Middle frontal gyrus (tissue), 1 donor: ENCODE data around the gene RUSC1.
A peak's percentile ranks its signal among the peaks of the same experiment; 100 is the strongest.

Experiments
- DNase-seq: peaks from one replicate; pipeline ENCODE4 v3.0.0-alpha.2; 2015; ENCODE audit warnings: low spot score; ENCODE audit errors: extremely low spot score

The RUSC1 gene

DNA sequence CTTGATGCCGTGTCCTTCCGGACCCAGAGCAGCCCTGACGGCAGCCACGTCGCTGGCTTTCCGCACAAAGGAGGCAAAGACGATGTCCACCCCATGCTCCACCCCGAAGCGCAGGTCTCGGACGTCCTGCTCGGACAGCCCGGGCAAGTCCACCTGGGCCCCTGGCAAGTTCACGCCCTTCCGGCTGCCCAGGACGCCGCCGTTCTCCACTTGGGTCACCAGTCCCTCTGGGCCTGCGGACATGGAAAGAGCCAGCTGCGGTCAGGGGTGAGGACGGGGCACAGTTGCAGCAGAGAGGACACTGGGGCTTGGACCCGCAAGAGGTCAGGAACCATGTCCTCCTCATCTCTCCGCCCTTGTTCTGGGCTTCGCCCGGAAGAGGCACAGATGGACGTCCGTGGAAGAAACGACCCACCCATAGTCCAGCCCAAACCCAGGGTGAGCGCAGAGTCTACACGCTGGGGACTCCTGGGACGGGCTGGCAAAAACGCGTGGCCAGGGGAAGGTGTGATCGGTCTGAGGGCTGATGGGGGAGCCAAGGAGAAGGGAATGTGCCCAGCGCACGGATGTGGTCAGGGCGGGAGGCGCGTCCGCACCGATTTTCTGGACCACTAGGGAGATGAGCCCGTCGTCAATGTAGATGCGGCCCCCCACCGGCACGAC, 26.0 kb upstream of the RUSC1 start:
- no peak for DNase-seq

DNA sequence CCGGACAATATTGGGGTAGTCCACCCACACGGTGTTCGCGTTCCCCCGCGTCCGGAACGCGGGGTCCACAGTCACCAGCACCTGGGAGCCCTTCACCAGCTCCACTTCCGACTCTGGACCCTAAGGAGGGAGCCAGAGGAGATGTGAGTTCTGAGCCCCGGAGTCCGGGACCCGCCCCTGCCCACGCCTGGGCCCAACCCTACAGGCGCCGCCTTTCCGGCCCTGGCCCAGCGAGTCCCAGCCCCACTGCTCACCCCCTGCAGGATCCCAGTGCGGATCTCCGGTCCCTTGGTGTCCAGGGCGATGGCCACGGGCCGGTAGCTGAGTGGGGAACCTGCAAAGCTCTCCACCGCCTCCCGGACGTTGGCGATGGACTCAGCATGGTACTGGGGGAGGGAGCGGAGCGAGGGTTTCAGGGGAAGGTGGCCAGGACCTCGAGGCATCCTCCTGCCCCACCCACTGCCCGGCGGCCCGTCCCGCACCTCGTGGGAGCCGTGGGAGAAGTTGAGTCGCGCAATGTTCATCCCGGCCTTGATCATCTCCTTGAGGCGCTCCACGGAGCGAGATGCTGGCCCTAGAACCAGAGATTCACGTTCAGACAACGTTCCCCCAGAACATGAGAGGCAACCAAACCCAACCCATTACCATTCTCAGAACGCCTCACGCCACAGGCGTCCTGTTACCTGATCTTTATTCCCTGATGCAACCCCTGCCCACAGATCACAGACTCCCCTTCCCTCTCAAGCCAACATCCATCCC, 25.3 kb upstream of the RUSC1 start:
- DNase-seq, result no peak

DNA sequence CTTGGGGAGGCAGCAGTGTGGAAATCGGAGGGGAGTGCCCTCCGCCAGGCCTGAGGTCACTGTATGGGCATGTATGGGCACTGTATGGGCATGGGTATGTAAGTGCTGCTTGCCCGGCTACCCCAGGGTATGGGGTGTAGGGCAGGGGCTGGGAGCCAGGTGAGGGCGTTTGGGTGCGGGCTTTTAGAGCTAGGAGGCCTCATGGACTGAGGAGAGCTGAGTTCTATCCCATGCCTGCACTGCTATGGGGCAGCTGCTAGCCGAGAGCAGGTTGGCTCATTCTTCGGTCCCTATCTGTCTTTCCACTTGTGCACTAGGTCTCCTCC, 24.8 kb upstream of the RUSC1 start:
- no peak for DNase-seq

DNA sequence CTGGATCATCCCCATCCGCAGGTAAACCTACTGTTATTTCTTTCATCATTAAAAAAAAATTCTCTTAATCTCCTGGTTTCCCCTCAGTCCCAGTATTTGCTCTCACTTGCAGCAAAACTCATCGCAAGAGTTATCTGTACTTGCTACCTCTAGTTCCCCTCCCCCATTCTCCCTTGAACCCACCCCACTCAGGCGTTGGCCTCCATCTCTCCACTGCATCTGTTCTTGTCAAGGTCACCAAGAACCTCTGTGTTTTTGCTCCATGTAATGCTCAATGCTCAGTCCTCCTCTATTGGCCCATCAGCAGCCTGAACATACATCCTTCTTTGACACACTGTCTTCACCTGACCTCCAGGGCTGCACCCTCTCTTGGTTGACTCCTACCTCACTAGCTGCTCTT, 24.0 kb upstream of the RUSC1 start:
- no peak for DNase-seq

DNA sequence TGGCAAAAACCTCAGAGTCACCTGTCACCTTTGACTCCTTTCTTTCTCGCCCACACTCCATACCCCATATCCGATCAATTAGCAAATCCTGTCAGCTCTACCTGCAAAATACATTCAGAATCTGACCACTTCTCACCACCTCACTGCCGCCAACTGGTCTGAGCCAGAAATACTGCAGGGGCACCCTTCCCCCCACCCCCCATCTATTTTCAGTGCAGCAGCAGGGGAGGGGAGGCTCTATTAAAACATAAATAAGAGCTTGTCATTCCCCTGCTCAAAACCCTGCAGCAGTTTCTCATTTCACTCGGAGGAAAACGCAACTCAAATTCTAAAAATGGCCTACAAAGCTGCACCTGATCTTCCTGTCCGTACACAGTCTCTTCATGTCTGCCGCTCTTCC, 23.3 kb upstream of the RUSC1 start:
- DNase-seq, result no peak

DNA sequence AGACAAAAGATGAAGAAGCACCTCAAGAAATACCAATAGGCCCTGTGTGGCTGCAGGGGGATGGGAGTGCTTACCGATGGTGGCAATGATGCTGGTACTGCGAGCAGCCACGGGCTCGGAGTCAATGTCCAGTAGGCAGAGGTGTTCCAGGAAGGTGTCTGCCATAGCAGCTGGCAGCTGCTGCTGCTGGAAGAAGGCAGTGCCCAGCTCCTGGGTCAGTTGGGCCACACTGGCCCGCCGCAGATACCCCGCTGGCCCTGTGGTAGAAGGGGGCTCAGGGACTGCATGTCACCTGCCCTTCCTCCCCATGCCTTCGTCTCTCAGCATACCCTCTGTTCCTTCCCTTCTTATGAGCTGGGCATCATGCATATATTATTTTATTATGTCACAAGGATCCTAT, 20.7 kb upstream of the RUSC1 start:
- no peak for DNase-seq

DNA sequence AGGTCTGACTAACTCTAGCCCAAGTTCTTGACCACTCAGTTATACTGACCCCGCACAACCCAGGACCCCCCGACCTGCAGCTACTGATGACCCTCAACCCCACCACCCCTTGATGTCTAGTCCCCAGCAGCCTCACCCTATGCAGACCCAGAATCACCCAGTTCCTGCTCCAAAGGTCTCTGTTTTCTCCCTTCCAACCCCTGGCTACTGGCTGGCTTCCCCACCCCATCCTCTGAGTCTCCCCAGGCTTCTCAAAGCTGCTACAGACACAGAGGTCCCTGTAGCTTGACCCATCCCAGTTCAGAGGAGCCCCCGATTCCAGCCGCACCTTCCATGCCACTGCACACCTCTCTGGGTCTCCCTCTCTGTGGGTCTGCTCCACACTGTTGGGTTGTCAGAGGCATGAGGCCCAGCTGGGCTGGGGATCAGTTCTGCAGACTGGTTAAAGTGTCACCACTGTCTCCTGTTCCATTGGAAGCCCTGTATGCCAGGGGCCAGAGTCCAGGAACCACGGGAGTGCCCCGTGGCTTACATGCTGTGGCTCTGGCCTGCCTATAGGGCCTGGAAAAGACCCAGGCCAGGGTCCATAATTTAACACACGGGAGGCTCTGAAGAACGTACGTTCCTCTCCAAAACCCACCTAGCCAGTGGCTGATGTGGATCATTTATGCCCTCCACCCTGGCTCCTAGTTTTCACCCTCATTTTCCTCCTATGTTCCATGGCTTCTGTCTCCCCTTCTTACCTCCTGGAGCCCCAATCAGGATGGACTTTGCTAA, 20.0 kb upstream of the RUSC1 start:
- no peak for DNase-seq

DNA sequence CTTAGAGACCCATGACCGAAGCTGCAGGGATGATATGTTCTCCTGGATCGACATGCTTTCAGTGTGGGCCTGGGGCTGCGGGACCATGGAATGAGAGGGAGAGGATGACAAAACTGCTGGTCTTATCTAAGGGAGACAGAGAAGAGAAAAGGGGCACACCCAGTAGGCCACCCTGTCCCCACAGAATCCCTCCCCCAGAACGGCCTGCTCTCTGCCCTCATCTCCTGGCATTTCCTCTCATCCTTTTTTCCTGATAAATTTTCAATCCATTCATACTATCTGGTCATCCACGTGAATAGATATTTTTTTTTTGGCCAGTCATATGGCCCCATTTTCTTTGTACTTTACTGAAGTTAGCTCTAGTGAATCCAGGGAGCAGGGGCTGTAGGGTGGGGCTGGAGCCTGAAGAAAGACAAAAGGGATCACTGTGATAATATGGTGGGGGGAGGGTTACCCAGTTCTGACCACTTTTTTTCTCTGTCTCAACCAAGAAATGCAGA, 19.3 kb upstream of the RUSC1 start, which contains the start of gene PKLR:
PKLR (minus strand) TSS at position 97 of the 500 bp plus-strand sequence; CDS start at position 54, 43 bp downstream.
- no peak for DNase-seq

DNA sequence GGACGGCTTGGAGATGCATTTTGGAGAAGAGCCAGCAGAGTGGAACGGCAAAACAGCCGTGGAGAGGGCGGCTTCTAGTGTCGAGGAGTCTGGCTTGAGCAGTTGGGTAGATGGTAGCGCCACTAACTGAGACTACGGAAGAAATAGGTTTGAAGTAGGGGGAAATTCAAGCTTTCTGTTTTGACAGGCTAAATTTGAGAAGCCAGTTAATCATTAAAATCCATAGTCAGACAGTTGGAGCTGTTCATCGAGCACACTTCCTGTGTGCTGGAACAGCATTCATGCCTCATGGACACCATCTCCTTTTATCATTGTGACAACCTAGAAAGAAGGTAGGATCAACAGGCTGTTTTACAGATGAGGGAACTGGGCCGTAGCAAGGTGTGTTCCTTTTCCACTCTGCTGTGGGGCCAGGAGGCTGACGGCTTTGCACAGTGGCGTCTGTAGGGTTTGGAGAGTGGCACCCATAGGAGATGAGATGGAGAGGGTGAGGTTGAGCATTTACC, 16.1 kb upstream of the RUSC1 start:
- no peak for DNase-seq

DNA sequence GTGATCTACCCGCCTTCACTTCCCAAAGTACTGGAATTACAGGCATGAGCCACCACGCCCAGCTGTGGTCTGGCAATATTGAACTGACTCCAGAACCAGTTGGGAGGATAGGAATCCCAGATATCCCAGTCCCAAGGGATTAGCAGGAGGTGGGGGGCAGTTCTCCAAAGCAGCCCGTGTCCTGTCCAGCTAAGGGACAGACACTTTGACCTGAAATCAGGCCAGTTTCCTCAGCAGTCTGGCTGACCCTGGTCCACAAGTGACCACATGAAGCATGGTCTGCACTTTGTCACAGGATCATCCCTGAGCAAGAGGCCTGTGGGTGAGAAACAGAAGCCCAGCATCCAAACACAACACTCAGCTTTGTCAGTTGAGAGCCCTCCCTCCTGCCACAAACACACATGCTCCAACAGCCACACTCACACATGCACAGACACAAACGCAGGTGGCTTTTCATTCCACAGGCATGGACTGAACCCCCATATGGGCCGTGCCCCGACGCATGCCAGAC, 14.8 kb upstream of the RUSC1 start:
- DNase-seq, result no peak

DNA sequence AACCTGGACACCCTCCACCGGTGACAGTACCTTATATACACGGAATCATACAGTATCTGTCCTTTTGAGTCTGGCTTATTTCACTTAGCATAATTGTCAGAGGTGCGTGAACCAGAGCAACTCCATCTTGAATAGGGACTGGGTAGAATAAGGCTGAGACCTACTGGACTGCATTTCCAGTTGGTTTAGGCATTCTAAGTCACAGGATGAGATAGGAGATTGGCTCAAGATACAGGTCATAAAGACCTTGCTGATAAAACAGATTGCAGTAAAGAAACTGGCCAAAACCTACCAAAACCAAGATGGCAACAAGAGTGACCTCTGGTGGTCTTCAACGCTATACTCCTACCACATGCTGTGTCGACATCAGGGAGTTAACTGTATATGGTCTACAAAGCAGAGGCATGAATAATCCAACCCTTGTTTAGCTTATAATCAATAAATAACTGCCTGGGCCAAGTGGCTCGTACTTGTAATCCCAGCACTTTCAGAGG, 13.4 kb upstream of the RUSC1 start:
- DNase-seq, result no peak

DNA sequence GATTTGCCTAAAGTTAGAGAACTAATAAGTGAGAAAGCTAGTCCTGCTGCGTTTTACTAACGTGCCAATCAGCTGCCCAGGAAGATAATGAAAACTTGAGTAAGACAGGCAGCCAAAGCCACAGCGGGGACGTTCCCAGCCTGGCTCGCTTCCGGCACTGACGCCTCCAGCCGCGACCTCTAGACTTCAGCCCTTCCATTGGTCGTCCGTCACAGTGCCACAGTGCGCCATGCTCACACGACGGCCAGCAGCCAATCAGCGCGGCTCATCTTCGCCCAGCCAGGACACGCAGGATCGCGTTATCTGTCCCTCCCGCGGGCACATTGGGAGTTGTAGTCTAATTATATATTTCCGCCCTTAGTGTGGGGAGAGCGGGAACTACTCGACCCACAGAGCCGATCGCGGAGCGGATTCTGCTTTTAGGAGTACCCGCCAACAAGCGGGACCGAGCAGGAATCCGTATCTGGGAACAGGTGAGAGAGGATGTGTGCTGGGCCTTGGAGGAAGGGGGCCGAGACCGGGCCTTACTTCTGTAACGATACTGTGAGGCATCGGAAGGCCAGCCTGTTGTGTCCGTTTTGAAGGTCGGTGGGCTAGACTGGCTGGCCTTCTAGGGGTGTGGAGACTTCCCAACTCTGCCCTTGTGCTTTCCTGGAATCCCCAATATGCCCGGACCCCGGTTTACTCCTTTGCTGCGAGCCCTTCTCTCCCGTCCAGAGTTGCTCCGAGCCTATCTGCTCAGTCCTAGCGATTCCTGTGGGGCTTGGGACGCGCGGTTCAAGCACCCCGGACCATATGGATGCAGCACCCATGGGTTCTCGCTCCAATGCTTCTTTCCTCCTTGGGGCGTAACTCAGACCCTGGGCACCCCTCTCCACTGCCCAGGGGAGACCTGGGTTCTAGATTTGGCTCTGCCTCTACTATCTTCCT, 11.9 kb upstream of the RUSC1 start, which contains the start of gene FDPS:
FDPS (plus strand) TSS at position 374 of the 930 bp plus-strand sequence. CDS start 924 bp downstream, outside the sequence.
- DNase-seq, result peak; percentile 99

DNA sequence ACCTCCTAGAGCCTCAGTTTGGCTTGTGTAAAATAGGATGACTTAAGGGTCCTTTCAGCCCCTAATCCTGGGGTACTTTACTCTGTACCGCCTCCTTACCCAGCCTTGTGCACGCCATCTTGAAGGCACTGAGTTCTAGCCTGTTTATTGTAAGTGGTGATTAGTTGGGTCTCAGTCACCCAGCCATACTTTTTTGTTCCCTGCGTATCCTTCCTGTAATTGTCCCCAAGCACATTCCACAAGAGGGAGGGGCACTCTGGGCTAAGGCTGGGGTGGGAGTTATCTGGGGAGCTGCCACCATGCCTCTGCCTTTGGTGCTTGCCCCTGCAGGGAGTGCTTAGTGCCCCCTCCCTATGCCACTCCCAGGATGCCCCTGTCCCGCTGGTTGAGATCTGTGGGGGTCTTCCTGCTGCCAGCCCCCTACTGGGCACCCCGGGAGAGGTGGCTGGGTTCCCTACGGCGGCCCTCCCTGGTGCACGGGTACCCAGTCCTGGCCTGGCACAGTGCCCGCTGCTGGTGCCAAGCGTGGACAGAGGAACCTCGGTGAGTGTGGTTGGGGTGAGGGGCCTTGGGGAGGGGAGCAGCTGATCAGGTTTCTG, 11.2 kb upstream of the RUSC1 start:
- DNase-seq, result no peak

DNA sequence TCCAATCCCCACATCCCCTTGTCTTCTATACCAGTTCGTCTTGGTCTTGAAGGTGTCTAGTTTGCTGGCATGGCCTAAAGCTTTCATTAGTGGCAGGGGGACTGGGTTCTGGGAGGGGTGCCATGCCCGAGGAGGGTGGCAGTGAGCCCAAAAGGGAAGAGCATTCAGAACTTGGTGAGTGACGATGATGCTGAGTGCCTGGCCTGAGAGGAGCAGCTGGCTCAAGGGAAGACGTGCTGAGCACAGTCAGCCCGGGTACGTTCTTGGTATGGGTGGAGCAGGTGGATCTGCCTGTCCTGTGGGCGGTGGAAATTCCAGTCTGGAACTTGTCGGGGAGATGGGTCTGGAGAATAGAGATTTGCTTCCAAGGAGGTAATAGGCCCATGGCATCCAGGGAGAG, 7.4 kb upstream of the RUSC1 start:
- no peak for DNase-seq

DNA sequence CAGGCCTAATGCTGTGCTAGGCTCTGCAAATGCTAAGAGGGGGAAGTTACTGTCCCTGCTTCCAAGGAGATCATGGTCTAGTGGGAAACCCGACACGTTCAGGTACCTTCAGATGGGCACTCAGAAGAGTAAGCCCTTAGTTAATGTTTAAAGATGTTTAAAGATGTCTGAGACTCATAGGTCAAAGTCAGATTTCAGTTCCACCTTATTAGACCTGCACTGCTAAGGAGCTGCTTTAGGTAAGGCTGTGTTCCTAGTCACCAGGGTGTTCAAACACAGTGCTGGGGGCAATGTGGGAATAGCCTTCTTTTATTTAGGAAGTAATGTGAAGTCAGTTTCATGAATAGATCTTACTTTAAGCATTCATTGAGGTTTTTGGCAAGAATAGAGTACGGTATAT, 3.8 kb upstream of the RUSC1 start:
- DNase-seq, result no peak

DNA sequence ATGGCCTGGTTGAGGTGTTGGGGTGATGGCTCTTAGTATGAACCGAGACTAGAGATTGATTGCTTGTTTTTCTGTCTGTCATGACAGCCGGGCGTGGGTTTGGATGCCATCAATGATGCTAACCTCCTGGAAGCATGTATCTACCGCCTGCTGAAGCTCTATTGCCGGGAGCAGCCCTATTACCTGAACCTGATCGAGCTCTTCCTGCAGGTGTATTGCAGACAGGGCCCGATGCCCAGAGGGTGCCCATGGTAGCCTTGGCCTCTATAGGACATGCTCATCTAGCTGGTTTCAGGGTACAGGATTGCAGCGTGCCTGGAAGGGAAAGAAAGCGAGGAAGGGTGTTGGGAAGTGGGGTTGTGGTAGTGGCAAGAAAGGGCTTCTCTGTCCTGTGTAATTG, 2.6 kb upstream of the RUSC1 start:
- no peak for DNase-seq

DNA sequence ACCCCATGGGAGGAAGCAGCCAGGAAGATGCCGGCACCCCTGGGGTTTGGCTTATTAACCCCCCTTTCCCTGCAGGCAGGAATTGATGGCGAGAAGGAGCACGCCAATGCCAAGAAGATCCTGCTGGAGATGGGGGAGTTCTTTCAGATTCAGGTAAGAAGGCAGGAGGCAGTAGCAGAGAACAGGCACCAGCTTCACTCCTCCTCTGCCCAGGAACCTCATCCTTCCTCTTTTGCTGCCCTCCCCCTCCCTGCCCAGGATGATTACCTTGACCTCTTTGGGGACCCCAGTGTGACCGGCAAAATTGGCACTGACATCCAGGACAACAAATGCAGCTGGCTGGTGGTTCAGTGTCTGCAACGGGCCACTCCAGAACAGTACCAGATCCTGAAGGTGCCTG, 1.2 kb upstream of the RUSC1 start:
- no peak for DNase-seq

DNA sequence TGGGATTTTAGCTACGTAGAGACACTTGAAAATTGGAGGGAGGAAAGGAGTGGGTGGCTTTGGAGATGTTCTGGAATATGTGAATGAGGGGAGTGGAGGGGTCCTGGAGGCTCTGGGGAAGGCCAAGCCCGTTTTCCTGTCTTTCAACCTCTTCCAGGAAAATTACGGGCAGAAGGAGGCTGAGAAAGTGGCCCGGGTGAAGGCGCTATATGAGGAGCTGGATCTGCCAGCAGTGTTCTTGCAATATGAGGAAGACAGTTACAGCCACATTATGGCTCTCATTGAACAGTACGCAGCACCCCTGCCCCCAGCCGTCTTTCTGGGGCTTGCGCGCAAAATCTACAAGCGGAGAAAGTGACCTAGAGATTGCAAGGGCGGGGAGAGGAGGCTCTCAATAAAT, 442 bp upstream of the RUSC1 start:
- DNase-seq, result no peak

DNA sequence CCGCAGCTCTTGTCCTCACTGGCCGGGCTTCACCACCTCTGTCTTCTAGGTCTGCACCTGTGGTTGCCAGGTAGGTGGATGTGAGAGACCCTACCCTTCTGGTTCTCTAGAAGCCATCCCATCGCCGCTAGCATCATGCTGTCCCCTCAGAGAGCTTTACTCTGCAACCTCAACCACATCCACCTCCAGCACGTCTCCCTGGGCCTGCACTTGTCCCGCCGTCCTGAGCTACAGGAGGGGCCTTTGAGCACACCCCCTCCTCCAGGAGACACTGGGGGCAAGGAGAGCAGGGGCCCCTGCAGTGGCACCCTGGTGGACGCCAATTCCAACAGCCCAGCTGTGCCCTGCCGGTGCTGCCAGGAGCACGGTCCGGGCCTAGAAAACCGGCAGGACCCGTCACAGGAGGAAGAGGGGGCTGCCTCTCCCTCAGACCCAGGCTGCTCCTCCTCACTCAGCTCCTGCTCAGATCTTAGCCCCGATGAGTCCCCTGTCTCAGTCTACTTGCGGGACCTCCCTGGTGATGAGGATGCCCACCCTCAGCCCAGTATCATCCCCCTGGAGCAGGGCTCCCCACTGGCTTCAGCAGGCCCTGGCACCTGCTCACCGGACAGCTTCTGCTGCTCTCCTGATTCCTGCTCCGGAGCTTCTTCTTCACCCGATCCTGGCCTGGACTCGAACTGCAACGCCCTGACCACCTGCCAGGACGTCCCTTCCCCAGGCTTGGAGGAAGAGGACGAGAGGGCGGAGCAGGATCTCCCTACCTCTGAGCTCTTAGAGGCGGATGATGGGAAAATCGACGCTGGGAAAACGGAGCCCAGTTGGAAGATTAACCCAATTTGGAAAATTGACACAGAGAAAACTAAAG, 1.2 kb downstream of the RUSC1 start:
- no peak for DNase-seq
